A549 treated with dexamethasone at 1 μM for 4 hours (cell line): ENCODE results near the gene TPBG. TPM values are rescaled to one million over a fixed set of nuclear protein-coding genes. Genes with fewer than 3 reads are reported as not detected.

Source experiments
- total RNA-seq: library from RNA; stranded (reverse); fragments of 200-300 nt; extraction: Qiagen RNA extraction; gene quantifications from 5 replicates; pipeline ENCODE4 v1.2.3, GENCODE V29; 2022

The TPBG gene, protein sequence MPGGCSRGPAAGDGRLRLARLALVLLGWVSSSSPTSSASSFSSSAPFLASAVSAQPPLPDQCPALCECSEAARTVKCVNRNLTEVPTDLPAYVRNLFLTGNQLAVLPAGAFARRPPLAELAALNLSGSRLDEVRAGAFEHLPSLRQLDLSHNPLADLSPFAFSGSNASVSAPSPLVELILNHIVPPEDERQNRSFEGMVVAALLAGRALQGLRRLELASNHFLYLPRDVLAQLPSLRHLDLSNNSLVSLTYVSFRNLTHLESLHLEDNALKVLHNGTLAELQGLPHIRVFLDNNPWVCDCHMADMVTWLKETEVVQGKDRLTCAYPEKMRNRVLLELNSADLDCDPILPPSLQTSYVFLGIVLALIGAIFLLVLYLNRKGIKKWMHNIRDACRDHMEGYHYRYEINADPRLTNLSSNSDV
- 30.0 to 36.1 TPM (median 35.1 TPM) in 5 replicates for total RNA-seq

DNA sequence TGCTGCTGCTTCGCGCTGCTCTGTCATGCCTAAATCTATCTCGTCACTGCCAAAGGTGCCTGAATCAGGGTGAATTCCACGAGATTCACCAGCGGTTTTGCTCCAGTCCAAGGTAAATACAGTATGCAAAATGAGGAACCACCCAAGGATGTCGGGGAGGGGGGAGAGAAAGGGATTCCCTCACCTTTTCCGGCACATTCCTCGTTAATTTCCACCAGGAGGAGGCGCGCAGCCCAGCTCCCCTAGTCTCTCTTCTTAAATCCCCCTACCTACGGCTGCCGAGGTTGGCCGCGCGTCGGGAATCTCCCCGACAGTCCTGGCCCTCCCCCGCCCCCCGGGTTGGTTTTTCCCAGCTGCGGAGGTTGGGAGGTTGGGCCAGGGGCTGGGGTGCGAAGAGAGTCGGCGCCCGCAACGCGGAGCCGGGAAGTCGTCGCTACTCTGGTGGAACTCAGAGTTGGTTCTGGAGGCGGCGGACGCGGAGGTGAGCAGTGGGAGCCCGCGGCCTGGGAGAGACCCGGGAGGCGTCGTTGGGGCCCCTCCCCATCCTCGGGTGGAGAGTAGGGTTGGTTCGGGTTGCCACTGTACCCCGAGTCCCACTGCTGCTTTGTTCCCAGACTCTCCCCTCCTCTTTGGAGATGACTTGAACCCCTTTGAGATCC lies at the start of gene TPBG:
Gene TPBG, plus strand, starts transcription at position 390 of the 659 bp plus-strand sequence. CDS start 1,145 bp downstream, outside the sequence.

Other genes with a start within 250 kb of the TPBG start
- gene IBTK, start 116.1 kb upstream of the TPBG start, total RNA-seq, result 24.2 to 34.3 TPM (median 29.2 TPM) in 5 replicates